ENCODE data around the gene SELENON. TPM values are rescaled to one million over a fixed set of nuclear protein-coding genes. Genes with fewer than 3 reads are reported as not detected.

The SELENON gene
- total and polyA plus RNA-seq, 2 of the 8 experiments (the other 6 are each of a cell fraction or from before 2014, with no cell fraction given), result 43.0 to 77.6 TPM

DNA sequence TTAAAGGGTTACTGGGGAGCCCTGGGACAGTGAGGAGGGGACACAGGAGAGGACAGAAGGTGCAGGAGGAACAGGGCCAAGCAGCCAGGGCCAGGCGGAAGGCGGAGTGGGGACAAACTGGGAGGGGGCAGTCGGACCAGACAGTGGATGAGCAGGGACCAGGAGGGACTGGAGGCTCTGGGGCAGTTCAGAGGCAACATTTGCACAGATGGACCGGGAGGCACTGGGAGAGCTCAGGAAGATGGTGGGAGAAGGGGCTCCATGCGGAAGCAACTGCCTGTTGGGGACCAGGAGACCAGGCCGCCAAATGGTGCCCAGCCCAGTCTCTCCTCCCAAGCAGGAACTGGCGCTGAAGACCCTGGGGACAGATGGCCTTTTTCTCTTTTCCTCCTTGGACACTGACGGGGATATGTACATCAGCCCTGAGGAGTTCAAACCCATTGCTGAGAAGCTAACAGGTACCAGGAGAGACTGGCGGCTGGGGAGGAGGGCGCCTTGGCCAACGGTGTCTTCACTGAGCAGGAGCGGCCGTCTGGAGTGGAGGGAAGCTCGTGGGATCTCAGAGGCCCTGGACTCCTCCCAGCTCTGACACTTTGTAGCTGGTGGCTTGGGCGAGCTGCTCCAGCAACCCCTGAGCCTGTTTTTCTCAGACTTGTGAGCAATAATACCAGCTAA lies 847 bp downstream of the SELENON start (continued):
- TF ChIP-seq, protein P1, sequence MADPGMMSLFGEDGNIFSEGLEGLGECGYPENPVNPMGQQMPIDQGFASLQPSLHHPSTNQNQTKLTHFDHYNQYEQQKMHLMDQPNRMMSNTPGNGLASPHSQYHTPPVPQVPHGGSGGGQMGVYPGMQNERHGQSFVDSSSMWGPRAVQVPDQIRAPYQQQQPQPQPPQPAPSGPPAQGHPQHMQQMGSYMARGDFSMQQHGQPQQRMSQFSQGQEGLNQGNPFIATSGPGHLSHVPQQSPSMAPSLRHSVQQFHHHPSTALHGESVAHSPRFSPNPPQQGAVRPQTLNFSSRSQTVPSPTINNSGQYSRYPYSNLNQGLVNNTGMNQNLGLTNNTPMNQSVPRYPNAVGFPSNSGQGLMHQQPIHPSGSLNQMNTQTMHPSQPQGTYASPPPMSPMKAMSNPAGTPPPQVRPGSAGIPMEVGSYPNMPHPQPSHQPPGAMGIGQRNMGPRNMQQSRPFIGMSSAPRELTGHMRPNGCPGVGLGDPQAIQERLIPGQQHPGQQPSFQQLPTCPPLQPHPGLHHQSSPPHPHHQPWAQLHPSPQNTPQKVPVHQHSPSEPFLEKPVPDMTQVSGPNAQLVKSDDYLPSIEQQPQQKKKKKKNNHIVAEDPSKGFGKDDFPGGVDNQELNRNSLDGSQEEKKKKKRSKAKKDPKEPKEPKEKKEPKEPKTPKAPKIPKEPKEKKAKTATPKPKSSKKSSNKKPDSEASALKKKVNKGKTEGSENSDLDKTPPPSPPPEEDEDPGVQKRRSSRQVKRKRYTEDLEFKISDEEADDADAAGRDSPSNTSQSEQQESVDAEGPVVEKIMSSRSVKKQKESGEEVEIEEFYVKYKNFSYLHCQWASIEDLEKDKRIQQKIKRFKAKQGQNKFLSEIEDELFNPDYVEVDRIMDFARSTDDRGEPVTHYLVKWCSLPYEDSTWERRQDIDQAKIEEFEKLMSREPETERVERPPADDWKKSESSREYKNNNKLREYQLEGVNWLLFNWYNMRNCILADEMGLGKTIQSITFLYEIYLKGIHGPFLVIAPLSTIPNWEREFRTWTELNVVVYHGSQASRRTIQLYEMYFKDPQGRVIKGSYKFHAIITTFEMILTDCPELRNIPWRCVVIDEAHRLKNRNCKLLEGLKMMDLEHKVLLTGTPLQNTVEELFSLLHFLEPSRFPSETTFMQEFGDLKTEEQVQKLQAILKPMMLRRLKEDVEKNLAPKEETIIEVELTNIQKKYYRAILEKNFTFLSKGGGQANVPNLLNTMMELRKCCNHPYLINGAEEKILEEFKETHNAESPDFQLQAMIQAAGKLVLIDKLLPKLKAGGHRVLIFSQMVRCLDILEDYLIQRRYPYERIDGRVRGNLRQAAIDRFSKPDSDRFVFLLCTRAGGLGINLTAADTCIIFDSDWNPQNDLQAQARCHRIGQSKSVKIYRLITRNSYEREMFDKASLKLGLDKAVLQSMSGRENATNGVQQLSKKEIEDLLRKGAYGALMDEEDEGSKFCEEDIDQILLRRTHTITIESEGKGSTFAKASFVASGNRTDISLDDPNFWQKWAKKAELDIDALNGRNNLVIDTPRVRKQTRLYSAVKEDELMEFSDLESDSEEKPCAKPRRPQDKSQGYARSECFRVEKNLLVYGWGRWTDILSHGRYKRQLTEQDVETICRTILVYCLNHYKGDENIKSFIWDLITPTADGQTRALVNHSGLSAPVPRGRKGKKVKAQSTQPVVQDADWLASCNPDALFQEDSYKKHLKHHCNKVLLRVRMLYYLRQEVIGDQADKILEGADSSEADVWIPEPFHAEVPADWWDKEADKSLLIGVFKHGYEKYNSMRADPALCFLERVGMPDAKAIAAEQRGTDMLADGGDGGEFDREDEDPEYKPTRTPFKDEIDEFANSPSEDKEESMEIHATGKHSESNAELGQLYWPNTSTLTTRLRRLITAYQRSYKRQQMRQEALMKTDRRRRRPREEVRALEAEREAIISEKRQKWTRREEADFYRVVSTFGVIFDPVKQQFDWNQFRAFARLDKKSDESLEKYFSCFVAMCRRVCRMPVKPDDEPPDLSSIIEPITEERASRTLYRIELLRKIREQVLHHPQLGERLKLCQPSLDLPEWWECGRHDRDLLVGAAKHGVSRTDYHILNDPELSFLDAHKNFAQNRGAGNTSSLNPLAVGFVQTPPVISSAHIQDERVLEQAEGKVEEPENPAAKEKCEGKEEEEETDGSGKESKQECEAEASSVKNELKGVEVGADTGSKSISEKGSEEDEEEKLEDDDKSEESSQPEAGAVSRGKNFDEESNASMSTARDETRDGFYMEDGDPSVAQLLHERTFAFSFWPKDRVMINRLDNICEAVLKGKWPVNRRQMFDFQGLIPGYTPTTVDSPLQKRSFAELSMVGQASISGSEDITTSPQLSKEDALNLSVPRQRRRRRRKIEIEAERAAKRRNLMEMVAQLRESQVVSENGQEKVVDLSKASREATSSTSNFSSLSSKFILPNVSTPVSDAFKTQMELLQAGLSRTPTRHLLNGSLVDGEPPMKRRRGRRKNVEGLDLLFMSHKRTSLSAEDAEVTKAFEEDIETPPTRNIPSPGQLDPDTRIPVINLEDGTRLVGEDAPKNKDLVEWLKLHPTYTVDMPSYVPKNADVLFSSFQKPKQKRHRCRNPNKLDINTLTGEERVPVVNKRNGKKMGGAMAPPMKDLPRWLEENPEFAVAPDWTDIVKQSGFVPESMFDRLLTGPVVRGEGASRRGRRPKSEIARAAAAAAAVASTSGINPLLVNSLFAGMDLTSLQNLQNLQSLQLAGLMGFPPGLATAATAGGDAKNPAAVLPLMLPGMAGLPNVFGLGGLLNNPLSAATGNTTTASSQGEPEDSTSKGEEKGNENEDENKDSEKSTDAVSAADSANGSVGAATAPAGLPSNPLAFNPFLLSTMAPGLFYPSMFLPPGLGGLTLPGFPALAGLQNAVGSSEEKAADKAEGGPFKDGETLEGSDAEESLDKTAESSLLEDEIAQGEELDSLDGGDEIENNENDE (IDR thresholded peaks at IDR 0.05; ENCODE audit: insufficient replicate concordance, low read length), result no peak

All from H1 (cell line).